Airway epithelial cell (primary cell): ENCODE measurements around the gene KLRB1. TPM values are rescaled to one million over a fixed set of nuclear protein-coding genes. Genes with fewer than 3 reads are reported as not detected.

Source experiments
- total RNA-seq: library from RNA; depleted of rRNA; stranded (reverse); fragments of >200 nt; gene quantifications from 2 replicates; pipeline ENCODE4 v1.2.3, GENCODE V29; 2015

Gene KLRB1
- not detected in 2 replicates for total RNA-seq

GRCh38 chr12:9607716-9608115 lies at the start of gene KLRB1:
KLRB1 (minus strand) TSS chr12:9607916; CDS start chr12:9607839, 77 bp downstream.

Other genes with a start within 250 kb of the KLRB1 start
- 0.78 and 1.5 TPM in 2 replicates for gene CLEC2D, start 61.8 kb upstream of the KLRB1 start, total RNA-seq
- gene CLECL1, start 125.2 kb upstream of the KLRB1 start, total RNA-seq, result not detected in 2 replicates
- not detected in 2 replicates for gene CD69, start 153.0 kb upstream of the KLRB1 start, total RNA-seq
- not detected in 2 replicates for gene KLRF1, start 219.6 kb upstream of the KLRB1 start, total RNA-seq